Loucy (cell line): ENCODE data around the gene OGDH.

Source experiments
- EZH2phosphoT487 ChIP-seq: fragments of 200-600 bp; IDR thresholded peaks from 2 replicates; pipeline ENCODE4 v1.6.1; 2018; ENCODE audit warnings: antibody characterized with exemption, mild to moderate bottlenecking, moderate library complexity, borderline replicate concordance
- TF ChIP-seq, protein P1 (sequence below): fragments of 200-600 bp; sonication (generic); conservative IDR thresholded peaks from 2 replicates; pipeline ENCODE4 v1.5.1; 2014; ENCODE audit warnings: mild to moderate bottlenecking, antibody characterized with exemption, low read length

DNA sequence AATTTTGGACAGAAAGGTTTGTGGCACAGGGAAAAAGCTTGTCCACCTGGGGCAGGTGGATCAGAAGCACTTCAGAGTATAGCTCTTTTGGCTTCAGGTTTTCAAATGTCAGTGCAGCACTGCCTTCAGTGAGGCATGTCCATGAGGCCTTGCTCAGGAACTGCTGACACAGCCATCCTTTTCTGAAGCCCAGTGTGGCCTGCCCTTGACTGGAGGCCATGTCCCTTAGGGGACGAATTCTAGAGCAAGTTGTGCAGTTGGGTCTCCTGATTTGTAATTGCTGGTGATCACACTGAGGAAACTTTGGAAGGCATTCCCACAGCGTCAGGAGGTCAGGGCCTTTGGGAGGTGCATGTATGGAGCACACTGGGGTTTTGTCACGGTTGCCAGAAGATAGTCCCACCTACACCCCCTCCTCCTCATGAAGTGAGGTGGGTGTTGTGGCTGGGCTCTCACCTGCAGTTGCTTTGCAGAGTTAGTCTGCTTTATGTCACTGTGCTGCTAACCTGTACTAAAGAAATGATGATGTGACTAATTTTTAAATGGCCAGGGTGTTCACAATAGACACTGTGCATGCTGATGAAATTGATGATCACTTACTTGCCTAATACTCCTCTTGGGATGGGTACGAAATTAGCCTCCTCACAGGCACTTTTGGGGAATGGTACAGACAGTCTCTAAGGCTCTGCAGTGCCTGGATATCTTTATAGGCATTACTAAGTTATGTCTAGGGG, 41.7 kb downstream of the OGDH start:
- TF ChIP-seq, protein P1, sequence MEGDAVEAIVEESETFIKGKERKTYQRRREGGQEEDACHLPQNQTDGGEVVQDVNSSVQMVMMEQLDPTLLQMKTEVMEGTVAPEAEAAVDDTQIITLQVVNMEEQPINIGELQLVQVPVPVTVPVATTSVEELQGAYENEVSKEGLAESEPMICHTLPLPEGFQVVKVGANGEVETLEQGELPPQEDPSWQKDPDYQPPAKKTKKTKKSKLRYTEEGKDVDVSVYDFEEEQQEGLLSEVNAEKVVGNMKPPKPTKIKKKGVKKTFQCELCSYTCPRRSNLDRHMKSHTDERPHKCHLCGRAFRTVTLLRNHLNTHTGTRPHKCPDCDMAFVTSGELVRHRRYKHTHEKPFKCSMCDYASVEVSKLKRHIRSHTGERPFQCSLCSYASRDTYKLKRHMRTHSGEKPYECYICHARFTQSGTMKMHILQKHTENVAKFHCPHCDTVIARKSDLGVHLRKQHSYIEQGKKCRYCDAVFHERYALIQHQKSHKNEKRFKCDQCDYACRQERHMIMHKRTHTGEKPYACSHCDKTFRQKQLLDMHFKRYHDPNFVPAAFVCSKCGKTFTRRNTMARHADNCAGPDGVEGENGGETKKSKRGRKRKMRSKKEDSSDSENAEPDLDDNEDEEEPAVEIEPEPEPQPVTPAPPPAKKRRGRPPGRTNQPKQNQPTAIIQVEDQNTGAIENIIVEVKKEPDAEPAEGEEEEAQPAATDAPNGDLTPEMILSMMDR, result no peak
- TF ChIP-seq EZH2phosphoT487, result no peak
